ENCODE measurements around the gene CDH13.

GRCh38 chr16:82955741-82956348 is 329.1 kb downstream of the CDH13 start:
- TF ChIP-seq POLR2AphosphoS5 (IDR thresholded peaks at IDR 0.05; ENCODE audit: low read depth, low read length), result no peak
- no peak for TF ChIP-seq TAF1 (IDR thresholded peaks at IDR 0.05; ENCODE audit: borderline replicate concordance, insufficient read depth, low read length)
- TF ChIP-seq, protein P1, sequence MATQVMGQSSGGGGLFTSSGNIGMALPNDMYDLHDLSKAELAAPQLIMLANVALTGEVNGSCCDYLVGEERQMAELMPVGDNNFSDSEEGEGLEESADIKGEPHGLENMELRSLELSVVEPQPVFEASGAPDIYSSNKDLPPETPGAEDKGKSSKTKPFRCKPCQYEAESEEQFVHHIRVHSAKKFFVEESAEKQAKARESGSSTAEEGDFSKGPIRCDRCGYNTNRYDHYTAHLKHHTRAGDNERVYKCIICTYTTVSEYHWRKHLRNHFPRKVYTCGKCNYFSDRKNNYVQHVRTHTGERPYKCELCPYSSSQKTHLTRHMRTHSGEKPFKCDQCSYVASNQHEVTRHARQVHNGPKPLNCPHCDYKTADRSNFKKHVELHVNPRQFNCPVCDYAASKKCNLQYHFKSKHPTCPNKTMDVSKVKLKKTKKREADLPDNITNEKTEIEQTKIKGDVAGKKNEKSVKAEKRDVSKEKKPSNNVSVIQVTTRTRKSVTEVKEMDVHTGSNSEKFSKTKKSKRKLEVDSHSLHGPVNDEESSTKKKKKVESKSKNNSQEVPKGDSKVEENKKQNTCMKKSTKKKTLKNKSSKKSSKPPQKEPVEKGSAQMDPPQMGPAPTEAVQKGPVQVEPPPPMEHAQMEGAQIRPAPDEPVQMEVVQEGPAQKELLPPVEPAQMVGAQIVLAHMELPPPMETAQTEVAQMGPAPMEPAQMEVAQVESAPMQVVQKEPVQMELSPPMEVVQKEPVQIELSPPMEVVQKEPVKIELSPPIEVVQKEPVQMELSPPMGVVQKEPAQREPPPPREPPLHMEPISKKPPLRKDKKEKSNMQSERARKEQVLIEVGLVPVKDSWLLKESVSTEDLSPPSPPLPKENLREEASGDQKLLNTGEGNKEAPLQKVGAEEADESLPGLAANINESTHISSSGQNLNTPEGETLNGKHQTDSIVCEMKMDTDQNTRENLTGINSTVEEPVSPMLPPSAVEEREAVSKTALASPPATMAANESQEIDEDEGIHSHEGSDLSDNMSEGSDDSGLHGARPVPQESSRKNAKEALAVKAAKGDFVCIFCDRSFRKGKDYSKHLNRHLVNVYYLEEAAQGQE (IDR thresholded peaks at IDR 0.05; ENCODE audit: insufficient read depth in 1 of 2, low read depth in 2 of 2, low read length in 2 of 2), result no peak
